ENCODE data around the gene COQ8A. TPM values are rescaled to one million over a fixed set of nuclear protein-coding genes. Genes with fewer than 3 reads are reported as not detected.
A peak's percentile ranks its signal among the peaks of the same experiment; 100 is the strongest.

The COQ8A gene
- total RNA-seq, 2 donors from 2014 or later, result 61.8 to 66.1 TPM

- H3K4me1 ChIP-seq (replicated peaks), result no peaks in the 10 kb centered on the region
- H3K27me3 ChIP-seq (replicated peaks; ENCODE audit: insufficient read depth), result no peaks in the 10 kb centered on the region
- WGBS, result 74% methylated on average over 8 of the region's 8 CpGs
- H3K9me3 ChIP-seq, result no peaks in the 10 kb centered on the region
- TF ChIP-seq POLR2A (IDR thresholded peaks at IDR 0.05), result no peak
- no peak for TF ChIP-seq CTCF (IDR thresholded peaks at IDR 0.05)
- TF ChIP-seq POLR2AphosphoS5 (IDR thresholded peaks at IDR 0.05), result no peak
- H3K4me3 ChIP-seq, result no peak overlapping the region
- no peak for DNase-seq (ENCODE audit: low spot score)
- H3K27ac ChIP-seq, result no peak overlapping the region
- no peaks in the 10 kb centered on the region for H3K36me3 ChIP-seq
- intact Hi-C loops (cut with DNase I), result no loop called here
These were observed 47.6 kb upstream of the COQ8A start for GRCh38 chr1:226892524-226892875.

DNA sequence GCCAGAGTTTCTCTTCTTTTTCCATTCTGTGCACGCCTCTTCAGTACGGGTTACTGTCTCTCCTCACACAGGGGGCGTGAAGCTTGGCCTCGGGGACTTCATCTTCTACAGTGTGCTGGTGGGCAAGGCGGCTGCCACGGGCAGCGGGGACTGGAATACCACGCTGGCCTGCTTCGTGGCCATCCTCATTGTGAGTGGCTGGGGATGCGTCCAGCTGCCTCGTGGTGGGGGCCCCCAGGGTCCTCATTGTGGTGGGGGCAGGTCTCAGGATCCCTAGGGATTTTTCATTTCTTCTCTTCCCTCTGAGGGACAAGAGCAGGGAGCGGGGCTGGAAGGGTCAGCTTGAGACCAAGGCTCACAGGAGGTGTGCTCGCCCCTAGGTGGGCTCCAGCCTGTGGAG lies 46.2 kb upstream of the COQ8A start:
- Histone ChIP-seq H3K36me3 (no peaks in the 10 kb centered on the region), H3K9me3 (no peaks in the 10 kb centered on the region), H3K4me1 (replicated peaks) (no peaks in the 10 kb centered on the region), H3K27me3 (replicated peaks; ENCODE audit: insufficient read depth) (no peaks in the 10 kb centered on the region), H3K4me3 (no peak overlapping the region), H3K27ac (no peak overlapping the region)
- 96% methylated on average over 13 of the region's 13 CpGs for WGBS
- intact Hi-C loops (cut with DNase I), result no loop called here
- TF ChIP-seq POLR2A (IDR thresholded peaks at IDR 0.05), result no peak
- TF ChIP-seq POLR2AphosphoS5 (IDR thresholded peaks at IDR 0.05), result no peak
- no peak for TF ChIP-seq CTCF (IDR thresholded peaks at IDR 0.05)
- no peak for DNase-seq (ENCODE audit: low spot score)

DNA sequence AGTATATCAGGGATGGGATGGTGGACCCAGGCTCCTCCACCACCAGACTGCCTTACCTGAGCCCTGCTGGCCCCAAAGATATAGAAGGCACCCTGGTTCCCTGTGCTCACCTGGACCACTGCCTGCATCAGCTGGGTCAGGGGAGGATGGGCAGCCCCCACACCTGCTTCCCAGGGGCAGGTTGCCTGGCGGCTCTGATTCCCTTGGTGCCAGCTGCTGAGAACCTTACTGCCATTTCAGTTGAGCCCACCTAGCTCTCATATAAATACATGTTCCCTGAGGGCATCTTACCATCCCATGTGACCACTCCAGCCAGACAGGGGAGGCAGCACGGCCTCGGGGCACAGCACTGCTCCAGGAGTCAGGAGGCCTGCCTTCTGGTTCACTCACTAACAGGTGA lies 45.3 kb upstream of the COQ8A start:
- peak overlapping the region; percentile 22 to 48 for H3K27ac ChIP-seq
- WGBS, result 100% methylated on average over 3 of the region's 3 CpGs
- intact Hi-C loops (cut with DNase I), result no loop called here
- H3K4me3 ChIP-seq, result no peak overlapping the region
- no peaks in the 10 kb centered on the region for H3K36me3 ChIP-seq
- H3K27me3 ChIP-seq (replicated peaks; ENCODE audit: insufficient read depth), result no peaks in the 10 kb centered on the region
- H3K4me1 ChIP-seq (replicated peaks), result no peaks in the 10 kb centered on the region
- no peak for TF ChIP-seq POLR2A (IDR thresholded peaks at IDR 0.05)
- TF ChIP-seq CTCF (IDR thresholded peaks at IDR 0.05), result no peak
- TF ChIP-seq POLR2AphosphoS5 (IDR thresholded peaks at IDR 0.05), result no peak
- H3K9me3 ChIP-seq, result no peaks in the 10 kb centered on the region
- no peak for DNase-seq (ENCODE audit: low spot score)

- TF ChIP-seq POLR2AphosphoS5 (IDR thresholded peaks at IDR 0.05) (peak; percentile 67), POLR2A (IDR thresholded peaks at IDR 0.05) (no peak), CTCF (IDR thresholded peaks at IDR 0.05) (no peak)
- intact Hi-C loops (cut with DNase I), result no loop called here
- Histone ChIP-seq H3K36me3 (no peaks in the 10 kb centered on the region), H3K9me3 (no peaks in the 10 kb centered on the region), H3K4me3 (no peak overlapping the region), H3K27ac (peak overlapping the region; percentile 22 to 48), H3K4me1 (replicated peaks) (no peaks in the 10 kb centered on the region), H3K27me3 (replicated peaks; ENCODE audit: insufficient read depth) (no peaks in the 10 kb centered on the region)
- DNase-seq (ENCODE audit: low spot score), result peak; percentile 73
- 39% methylated on average over 11 of the region's 11 CpGs for WGBS
These were observed 44.5 kb upstream of the COQ8A start for GRCh38 chr1:226895644-226896043.

DNA sequence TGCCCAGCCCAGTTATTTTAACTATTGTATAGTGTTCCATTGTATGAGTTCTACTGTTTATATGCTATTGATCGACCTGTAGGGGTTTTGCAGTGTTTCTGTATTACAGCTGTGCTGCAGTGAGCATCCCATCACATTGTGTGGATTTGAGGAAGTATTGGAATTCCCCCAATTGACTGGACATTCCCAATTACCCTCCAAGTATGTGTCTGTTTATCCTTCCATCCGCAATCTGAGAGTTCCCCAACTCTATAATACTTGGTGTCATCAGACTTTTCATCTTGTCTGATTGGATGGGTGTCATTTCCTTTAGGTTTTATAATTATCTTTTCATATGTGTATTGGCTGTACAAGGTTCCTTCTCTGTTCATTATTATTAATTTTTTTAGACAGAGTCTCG lies 41.8 kb upstream of the COQ8A start:
- intact Hi-C loops (cut with DNase I), result no loop called here
- no peaks in the 10 kb centered on the region for H3K36me3 ChIP-seq
- H3K4me1 ChIP-seq (replicated peaks), result no peaks in the 10 kb centered on the region

More for the DNA sequence above, 41.8 kb upstream of the COQ8A start:
- Histone ChIP-seq H3K27me3 (replicated peaks; ENCODE audit: insufficient read depth) (no peaks in the 10 kb centered on the region), H3K9me3 (no peaks in the 10 kb centered on the region), H3K4me3 (no peak overlapping the region), H3K27ac (no peak overlapping the region)
- no peak for DNase-seq (ENCODE audit: low spot score)
- 94% methylated on average over 3 of the region's 3 CpGs for WGBS
- no peak for TF ChIP-seq CTCF (IDR thresholded peaks at IDR 0.05)
- TF ChIP-seq POLR2A (IDR thresholded peaks at IDR 0.05), result no peak
- no peak for TF ChIP-seq POLR2AphosphoS5 (IDR thresholded peaks at IDR 0.05)

All from prostate gland (tissue), 2 donors.